Ovary (tissue), 9 donors: Measurements from ENCODE around the gene TSPAN10. TPM values are rescaled to one million over a fixed set of nuclear protein-coding genes. Genes with fewer than 3 reads are reported as not detected.
A peak's percentile ranks its signal among the peaks of the same experiment; 100 is the strongest.

Experiments
- DNase-seq, 5 donors: peaks; one replicate each; pipeline ENCODE4 v3.0.0-alpha.2; 2019 to 2020
- H3K27ac ChIP-seq, 2 donors: fragments of 200-600 bp; one replicate each; pipeline versions ENCODE4 v1.5.1 to v1.8.0; 2019 to 2022
- H3K27me3 ChIP-seq: fragments of 200-600 bp; one replicate; pipeline ENCODE4 v1.8.0; 2022
- H3K36me3 ChIP-seq: fragments of 200-600 bp; sonication (generic); one replicate; pipeline ENCODE4 v1.5.1; 2019
- H3K4me1 ChIP-seq: one replicate; pipeline ENCODE4 v1.8.1; 2013; ENCODE audit warnings: mild to moderate bottlenecking, moderate library complexity; ENCODE audit not compliant: insufficient read depth
- H3K4me3 ChIP-seq: fragments of 200-600 bp; sonication (generic); one replicate; pipeline ENCODE4 v1.5.1; 2017
- H3K9me3 ChIP-seq, 2 donors: fragments of 200-600 bp in 1 of 2; sonication (generic) in 1 of 2; one replicate each; pipeline versions ENCODE4 v1.5.1 to v1.8.1; 2013 to 2019; ENCODE audit warnings: mild to moderate bottlenecking in 1 of 2, moderate library complexity in 1 of 2
- EP300 ChIP-seq: sonication (generic); formaldehyde crosslinking; IDR thresholded peaks from one replicate; pipeline ENCODE4 v1.6.1; 2017; ENCODE audit warnings: antibody characterized with exemption
- POLR2A ChIP-seq: fragments of 450-650 bp; IDR thresholded peaks from one replicate; pipeline ENCODE4 v1.6.1; 2017; ENCODE audit warnings: antibody characterized with exemption, mild to moderate bottlenecking, moderate library complexity
- WGBS, 3 donors: extraction: QIAGEN DNeasy Blood & Tissue Kit in 1 of 3; methylation state at CpG; one replicate each; pipeline versions ENCODE4 v1.1.5 to v1.1.7; 2013 to 2017; 5-methylcytosine and 5-hydroxymethylcytosine counted together
- intact Hi-C, 4 donors: fragments of 100-400 bp; cut with DNase I; formaldehyde crosslinking; loops; one replicate each; pipeline versions ENCODE4 v1.11.0 to v1.15.1; 2022 to 2023
- polyA plus RNA-seq, 2 donors: library from polyadenylated mRNA; stranded (reverse); fragments of 200-250 nt in 1 of 2; fragments of 350-450 nt in 1 of 2; fragmentation: Illumina TruSeq in 1 of 2; extraction: RNeasy Lipid Tissue Mini Kit (QIAGEN cat#74804) in 1 of 2; gene quantifications; one replicate each; pipeline ENCODE4 v1.2.3, GENCODE V29; 2013 to 2014
- total RNA-seq, 7 donors: library from RNA; depleted of rRNA in 2 of 7; stranded (reverse); fragments of >200 nt in 2 of 7; fragmentation: NEBNext Ultra II Directional in 3 of 7; extraction: Animal tissue kit (Norgen Biotek cat#: 25700) in 3 of 7; gene quantifications; one replicate each; pipeline versions ENCODE4 v1.1.0 to v1.2.4, GENCODE V29; 2016 to 2023
- TF ChIP-seq, protein P1 (sequence below), 3 donors: fragments of 450-650 bp in 2 of 3; fragments of 200-600 bp in 1 of 3; IDR thresholded peaks; one replicate each; pipeline versions ENCODE4 v1.5.1 to v1.8.0; 2016 to 2022; ENCODE audit warnings: antibody characterized with exemption in 3 of 3, mild to moderate bottlenecking in 1 of 3
- donor health status: DM: no; HTN: no; CAD: no; lungs with moderate emphysema.
- donor health status: DM: no; HTN: no; CAD: no.
- donor health status: Bipolar disorder and iron deficiency.
- donor health status: DM: yes; HTN: yes; CAD: no.
- donor health status: DM: no; HTN: no; CAD: no.
- donor health status: DM: yes; HTN: yes; CAD: no.

The TSPAN10 gene
- total and polyA plus RNA-seq, 9 donors, result 0.68 to 3.3 (median 1.2) TPM

DNA sequence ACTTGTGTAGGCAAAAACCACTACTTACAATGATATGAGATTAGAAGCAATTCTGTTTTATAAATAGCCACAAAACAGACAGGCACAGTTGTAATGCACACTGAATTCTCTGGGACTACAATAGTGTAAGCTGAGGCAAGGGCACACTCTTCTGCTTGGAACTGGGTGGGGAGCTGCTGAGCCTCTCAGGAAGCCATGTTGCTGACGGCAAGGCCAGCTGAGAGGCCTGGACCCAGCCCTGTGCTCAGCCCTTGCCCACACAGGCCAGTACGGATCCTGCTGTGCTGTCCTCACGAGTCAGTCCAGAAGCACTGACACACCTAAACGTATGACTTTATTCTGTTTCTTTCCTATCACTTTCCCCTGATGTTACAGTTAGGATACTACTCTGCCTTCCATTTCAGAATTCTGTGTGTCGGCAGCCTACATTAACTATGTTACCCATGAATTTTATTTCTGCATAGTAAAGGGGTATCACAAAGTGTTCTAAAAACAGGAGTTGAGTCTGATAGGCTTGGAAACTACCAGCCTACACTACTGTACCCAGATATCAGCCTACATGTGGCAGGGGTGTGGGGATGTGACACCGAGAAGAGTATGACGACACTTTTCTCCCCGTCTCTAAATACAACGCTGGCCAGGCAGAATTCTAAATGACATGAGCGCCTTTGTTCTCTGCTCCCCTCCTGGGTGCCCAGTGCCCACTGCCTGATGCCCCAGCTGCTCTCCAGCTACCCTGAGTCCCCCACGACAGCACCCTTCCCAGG lies 43.7 kb upstream of the TSPAN10 start:
- intact Hi-C loops, result loop anchor here in 2 of 4 donors (10.0 kb wide), 1 partner anchor 68 kb away; the partner anchor contains the start of gene FSCN2 (in 2 of the 2)
- H3K4me1 ChIP-seq, result no peaks in the 10 kb centered on the region
- no peak for DNase-seq
- H3K36me3 ChIP-seq, result no peaks in the 10 kb centered on the region
- no peak overlapping the region for H3K27ac ChIP-seq
- no peaks in the 10 kb centered on the region for H3K27me3 ChIP-seq
- no peaks in the 10 kb centered on the region for H3K9me3 ChIP-seq
- TF ChIP-seq, protein P1, sequence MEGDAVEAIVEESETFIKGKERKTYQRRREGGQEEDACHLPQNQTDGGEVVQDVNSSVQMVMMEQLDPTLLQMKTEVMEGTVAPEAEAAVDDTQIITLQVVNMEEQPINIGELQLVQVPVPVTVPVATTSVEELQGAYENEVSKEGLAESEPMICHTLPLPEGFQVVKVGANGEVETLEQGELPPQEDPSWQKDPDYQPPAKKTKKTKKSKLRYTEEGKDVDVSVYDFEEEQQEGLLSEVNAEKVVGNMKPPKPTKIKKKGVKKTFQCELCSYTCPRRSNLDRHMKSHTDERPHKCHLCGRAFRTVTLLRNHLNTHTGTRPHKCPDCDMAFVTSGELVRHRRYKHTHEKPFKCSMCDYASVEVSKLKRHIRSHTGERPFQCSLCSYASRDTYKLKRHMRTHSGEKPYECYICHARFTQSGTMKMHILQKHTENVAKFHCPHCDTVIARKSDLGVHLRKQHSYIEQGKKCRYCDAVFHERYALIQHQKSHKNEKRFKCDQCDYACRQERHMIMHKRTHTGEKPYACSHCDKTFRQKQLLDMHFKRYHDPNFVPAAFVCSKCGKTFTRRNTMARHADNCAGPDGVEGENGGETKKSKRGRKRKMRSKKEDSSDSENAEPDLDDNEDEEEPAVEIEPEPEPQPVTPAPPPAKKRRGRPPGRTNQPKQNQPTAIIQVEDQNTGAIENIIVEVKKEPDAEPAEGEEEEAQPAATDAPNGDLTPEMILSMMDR (IDR thresholded peaks at IDR 0.05), result no peak
- TF ChIP-seq POLR2A (no peak), EP300 (no peak)
- WGBS, 3 donors, result 92% methylated on average over 11 of the region's 11 CpGs
- no peak overlapping the region for H3K4me3 ChIP-seq

DNA sequence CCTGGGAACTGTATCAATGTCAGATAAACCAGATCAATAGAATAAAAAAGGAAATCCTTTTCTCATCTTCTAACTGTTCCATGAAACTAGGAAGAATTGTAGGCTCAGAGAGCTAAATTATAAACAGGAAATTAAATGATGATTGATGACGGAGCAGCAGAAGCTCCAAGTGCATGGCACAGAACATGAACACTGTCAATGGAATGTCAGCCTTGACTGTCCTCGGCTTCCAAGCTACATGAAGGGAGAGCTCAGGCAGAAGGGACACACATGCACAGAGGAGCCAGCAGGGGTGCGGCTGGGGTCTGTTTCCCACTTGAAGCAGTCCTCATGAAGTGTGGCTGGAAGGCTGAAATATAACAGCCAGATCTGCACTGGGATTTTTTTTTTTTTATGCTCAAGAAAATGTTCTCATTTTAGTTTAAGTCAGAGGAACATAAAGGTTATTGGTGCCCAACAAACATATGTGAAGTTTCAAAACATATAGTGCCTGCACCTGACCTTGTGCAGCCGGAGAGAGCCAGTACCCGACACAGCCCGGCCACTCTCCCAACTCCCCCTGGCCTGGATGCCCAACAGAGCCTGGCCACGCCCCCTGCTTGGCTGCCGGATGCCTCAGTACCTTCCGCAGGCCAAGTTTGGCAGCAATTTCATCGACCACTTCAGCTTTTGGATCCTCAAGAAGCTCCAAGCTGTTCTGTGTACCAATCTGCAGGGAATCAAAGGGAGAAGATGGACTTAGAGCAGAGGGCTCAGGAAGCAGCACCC lies 37.1 kb upstream of the TSPAN10 start:
- Histone ChIP-seq H3K36me3 (no peaks in the 10 kb centered on the region), H3K4me3 (no peak overlapping the region), H3K27ac (no peak overlapping the region), H3K4me1 (no peaks in the 10 kb centered on the region), H3K9me3 (no peaks in the 10 kb centered on the region), H3K27me3 (no peaks in the 10 kb centered on the region)
- no peak for TF ChIP-seq EP300
- no peak for TF ChIP-seq POLR2A
- TF ChIP-seq, protein P1 (IDR thresholded peaks at IDR 0.05), result no peak
- no peak for DNase-seq
- 42 to 58% (median 55%) methylated on average over 10 of the region's 10 CpGs for WGBS, 3 donors
- intact Hi-C loops, result loop anchor here (5.0 to 10.0 kb wide), 3 partner anchors 75 to 348 kb away; partner anchors contain the start of gene FSCN2 (in 2 of the 4)

DNA sequence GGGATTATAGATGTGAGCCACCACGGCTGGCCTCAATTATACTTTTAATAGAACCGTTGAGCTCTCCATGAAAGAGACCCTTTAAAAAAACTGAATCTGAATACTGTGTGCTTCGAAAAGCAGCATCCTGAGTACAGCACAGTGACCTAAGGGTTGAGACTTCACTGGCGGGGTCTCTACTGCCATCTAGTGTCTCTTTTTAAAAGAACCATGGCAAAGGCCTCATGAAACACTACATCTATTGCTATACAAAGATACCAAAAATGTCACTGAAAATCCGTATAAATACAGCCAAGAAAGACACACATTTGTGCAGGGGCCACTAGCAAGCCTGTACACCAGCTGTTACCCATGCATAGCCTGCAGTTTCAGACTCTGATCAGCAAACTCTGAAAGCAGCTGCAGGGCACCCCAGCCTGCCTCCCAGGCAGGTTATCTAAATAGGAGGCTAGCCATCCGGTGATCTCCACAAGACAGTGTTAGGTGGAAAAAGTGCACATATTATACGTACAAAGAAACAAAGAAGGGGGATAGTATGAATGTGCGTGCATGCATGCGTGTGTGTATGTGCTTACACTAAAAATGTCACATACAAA lies 35.4 kb upstream of the TSPAN10 start:
- peak in 2 of 5 donors; percentile 28 to 53 for DNase-seq
- H3K36me3 ChIP-seq, result no peaks in the 10 kb centered on the region
- intact Hi-C loops, result loop anchor here (5.0 to 10.0 kb wide), 2 partner anchors 347 to 349 kb away; no protein-coding TSS in a partner anchor

More for the DNA sequence above, 35.4 kb upstream of the TSPAN10 start:
- H3K4me1 ChIP-seq, result no peaks in the 10 kb centered on the region
- no peaks in the 10 kb centered on the region for H3K9me3 ChIP-seq
- 30 to 33% (median 31%) methylated on average over 9 of the region's 9 CpGs for WGBS, 3 donors
- TF ChIP-seq, protein P1 (IDR thresholded peaks at IDR 0.05), result peak; percentile 47 to 69 (median 67)
- TF ChIP-seq EP300 (no peak), POLR2A (no peak)
- no peak overlapping the region for H3K27ac ChIP-seq
- H3K27me3 ChIP-seq, result no peaks in the 10 kb centered on the region
- H3K4me3 ChIP-seq, result no peak overlapping the region
